Psoas muscle (tissue), 8 donors: ENCODE results near the gene SH3D19. TPM values are rescaled to one million over a fixed set of nuclear protein-coding genes. Genes with fewer than 3 reads are reported as not detected.

ENCODE experiments used
- ATAC-seq, 4 donors: fragments of 200-7000 bp; cut with Tn5 transposase; one replicate each; pipeline ENCODE4 v1.9.1; 2020; ENCODE audit warnings: moderate library complexity in 3 of 4, mild to moderate bottlenecking in 2 of 4
- DNase-seq, 2 donors: peaks; one replicate each; pipeline ENCODE4 v3.0.0-alpha.2; 2020
- H3K27ac ChIP-seq: fragments of 200-600 bp; one replicate; pipeline ENCODE4 v1.8.0; 2022
- H3K27me3 ChIP-seq, 3 donors: fragments of 200-600 bp in 1 of 3; one replicate each; pipeline versions ENCODE4 v1.6.1 to v1.8.0; 2013 to 2022; ENCODE audit warnings: low read length in 2 of 3, mild to moderate bottlenecking in 2 of 3, moderate library complexity in 1 of 3; ENCODE audit not compliant: insufficient read depth in 3 of 3
- H3K36me3 ChIP-seq, 2 donors: fragments of 200-600 bp in 1 of 2; one replicate each; pipeline versions ENCODE4 v1.6.1 to v1.8.0; 2013 to 2022; ENCODE audit warnings: low read depth in 1 of 2, mild to moderate bottlenecking in 1 of 2, moderate library complexity in 1 of 2; ENCODE audit not compliant: insufficient read depth in 1 of 2
- H3K4me1 ChIP-seq: fragments of 200-600 bp; one replicate; pipeline ENCODE4 v1.8.0; 2022
- H3K4me3 ChIP-seq: fragments of 200-600 bp; one replicate; pipeline ENCODE4 v1.8.0; 2022; ENCODE audit warnings: mild to moderate bottlenecking
- H3K9me3 ChIP-seq: fragments of 200-600 bp; one replicate; pipeline ENCODE4 v1.8.0; 2022
- WGBS, 3 donors: extraction: QIAGEN DNeasy Blood & Tissue Kit; methylation state at CpG; one replicate each; pipeline versions ENCODE4 v1.1.6 to v1.1.7; 2013; 5-methylcytosine and 5-hydroxymethylcytosine counted together
- intact Hi-C, 2 donors: fragments of 100-400 bp; cut with DNase I; formaldehyde crosslinking; loops; one replicate each; pipeline versions ENCODE4 v1.11.0 to v1.14.2; 2022
- polyA plus RNA-seq, 3 donors: library from polyadenylated mRNA; stranded (reverse); fragments of 200-250 nt; gene quantifications; one replicate each; pipeline ENCODE4 v1.2.3, GENCODE V29; 2013
- total RNA-seq, 4 donors: library from RNA; stranded (reverse); fragmentation: NEBNext Ultra II Directional in 2 of 4; extraction: Animal tissue kit (Norgen Biotek cat#: 25700) in 2 of 4; gene quantifications; one replicate each; pipeline versions ENCODE4 v1.2.1 to v1.2.4, GENCODE V29; 2021 to 2023
- TF ChIP-seq, protein P1 (sequence below): fragments of 200-600 bp; IDR thresholded peaks from one replicate; pipeline ENCODE4 v1.8.0; 2022; ENCODE audit warnings: antibody characterized with exemption
- donor health status: healthy with polysubstance abuse.
- donor health status: DM: no; HTN: no; CAD: no; lungs with moderate emphysema.
- donor health status: Bipolar disorder and iron deficiency.
- donor health status: healthy.
- donor health status: DM: yes; HTN: yes; CAD: no.
- donor health status: DM: no; HTN: no; CAD: no.
- donor health status: DM: no; HTN: no; CAD: no.
- donor health status: DM: yes; HTN: yes; CAD: no.

Gene SH3D19
- total and polyA plus RNA-seq, 7 donors = 7.0 to 59.0 (median 26.9) TPM

DNA sequence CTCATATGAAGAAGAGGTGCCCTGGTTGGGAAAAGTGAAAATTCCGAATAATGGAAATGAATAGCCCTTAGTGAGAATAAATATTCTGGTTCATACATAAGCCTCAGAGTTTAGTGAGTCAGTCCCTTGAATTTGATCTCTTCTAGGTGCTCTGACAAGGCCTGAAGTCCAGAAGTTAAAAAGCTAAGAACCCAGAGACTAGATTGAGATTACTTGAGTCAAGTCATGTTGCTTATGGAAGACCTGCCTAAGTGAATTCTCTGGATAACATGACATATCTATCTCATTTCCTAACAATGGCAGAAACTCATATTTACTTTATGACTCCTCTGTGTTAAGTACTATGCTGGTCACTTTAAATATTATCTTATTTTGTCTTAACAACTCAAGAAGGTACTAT is 58.9 kb downstream of the SH3D19 start:
- no peak for DNase-seq
- WGBS, 3 donors = 93 to 100% (median 97%) methylated on average over 1 of the region's 1 CpG
- no peak overlapping the region for H3K27ac ChIP-seq
- ATAC-seq = no peak
- intact Hi-C loops = no loop called here
- H3K4me1 ChIP-seq = peaks cover 14% of the 10 kb centered on the region
- H3K27me3 ChIP-seq = no peaks in the 10 kb centered on the region
- no peaks in the 10 kb centered on the region for H3K36me3 ChIP-seq
- no peaks in the 10 kb centered on the region for H3K9me3 ChIP-seq
- TF ChIP-seq, protein P1, sequence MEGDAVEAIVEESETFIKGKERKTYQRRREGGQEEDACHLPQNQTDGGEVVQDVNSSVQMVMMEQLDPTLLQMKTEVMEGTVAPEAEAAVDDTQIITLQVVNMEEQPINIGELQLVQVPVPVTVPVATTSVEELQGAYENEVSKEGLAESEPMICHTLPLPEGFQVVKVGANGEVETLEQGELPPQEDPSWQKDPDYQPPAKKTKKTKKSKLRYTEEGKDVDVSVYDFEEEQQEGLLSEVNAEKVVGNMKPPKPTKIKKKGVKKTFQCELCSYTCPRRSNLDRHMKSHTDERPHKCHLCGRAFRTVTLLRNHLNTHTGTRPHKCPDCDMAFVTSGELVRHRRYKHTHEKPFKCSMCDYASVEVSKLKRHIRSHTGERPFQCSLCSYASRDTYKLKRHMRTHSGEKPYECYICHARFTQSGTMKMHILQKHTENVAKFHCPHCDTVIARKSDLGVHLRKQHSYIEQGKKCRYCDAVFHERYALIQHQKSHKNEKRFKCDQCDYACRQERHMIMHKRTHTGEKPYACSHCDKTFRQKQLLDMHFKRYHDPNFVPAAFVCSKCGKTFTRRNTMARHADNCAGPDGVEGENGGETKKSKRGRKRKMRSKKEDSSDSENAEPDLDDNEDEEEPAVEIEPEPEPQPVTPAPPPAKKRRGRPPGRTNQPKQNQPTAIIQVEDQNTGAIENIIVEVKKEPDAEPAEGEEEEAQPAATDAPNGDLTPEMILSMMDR = no peak
- H3K4me3 ChIP-seq = no peak overlapping the region

DNA sequence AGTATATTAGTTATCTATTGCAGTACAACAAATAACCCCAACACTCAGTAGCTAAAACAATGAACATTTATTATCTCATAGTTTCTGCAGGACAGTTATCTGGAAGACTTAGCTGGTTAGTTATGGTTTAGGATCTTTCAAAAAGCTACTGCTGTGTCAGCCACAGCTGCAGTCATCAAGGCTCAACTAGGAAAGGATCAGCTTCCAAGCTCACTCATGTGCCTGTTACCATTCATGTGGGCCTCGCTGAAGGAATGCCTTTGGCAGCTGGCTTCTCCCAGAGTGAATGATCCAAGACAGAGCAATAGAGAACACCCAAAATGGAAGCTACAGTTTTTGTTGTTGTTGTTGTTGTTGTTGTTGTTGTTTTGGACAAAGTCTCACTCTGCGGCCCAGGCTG is 62.0 kb downstream of the SH3D19 start:
- peak overlapping the region; percentile 59 for H3K27ac ChIP-seq

DNA sequence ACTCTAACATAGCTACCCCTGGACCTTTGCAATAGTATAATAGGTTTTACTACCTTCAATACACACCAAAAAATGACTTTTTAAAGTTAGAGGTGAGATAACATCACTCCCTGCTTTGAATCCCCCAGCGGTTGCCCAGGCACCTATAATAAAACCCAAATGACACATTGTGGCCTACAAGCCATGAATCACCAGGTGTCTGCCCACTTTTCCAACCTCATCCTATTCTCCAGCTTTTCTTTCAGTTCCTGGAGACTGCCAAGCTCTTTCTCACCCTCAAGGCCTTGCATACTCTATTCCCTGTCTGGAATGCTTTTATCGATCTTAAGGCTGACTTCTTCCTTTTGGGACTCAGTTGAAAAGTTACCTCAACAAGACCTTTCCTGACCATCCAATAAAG is 64.9 kb downstream of the SH3D19 start:
- TF ChIP-seq, protein P1 = no peak
- H3K4me1 ChIP-seq = peaks cover 14% of the 10 kb centered on the region
- ATAC-seq = no peak
- intact Hi-C loops = no loop called here
- H3K9me3 ChIP-seq = no peaks in the 10 kb centered on the region
- no peak overlapping the region for H3K27ac ChIP-seq
- no peaks in the 10 kb centered on the region for H3K27me3 ChIP-seq
- no peak for DNase-seq
- 95 to 100% (median 96%) methylated on average over 2 of the region's 2 CpGs for WGBS, 3 donors
- H3K36me3 ChIP-seq = no peaks in the 10 kb centered on the region
- no peak overlapping the region for H3K4me3 ChIP-seq

More for the DNA sequence above, 62.0 kb downstream of the SH3D19 start:
- Histone ChIP-seq H3K36me3 (no peaks in the 10 kb centered on the region), H3K4me1 (peaks cover 14% of the 10 kb centered on the region), H3K4me3 (no peak overlapping the region), H3K27me3 (no peaks in the 10 kb centered on the region), H3K9me3 (no peaks in the 10 kb centered on the region)
- TF ChIP-seq, protein P1 = no peak
- whole genome bisulfite sequencing, 3 donors = 44 to 70% (median 49%) methylated on average over 2 of the region's 2 CpGs
- intact Hi-C loops = no loop called here
- peak; percentile 65 to 72 (median 70) for ATAC-seq
- DNase-seq = no peak

DNA sequence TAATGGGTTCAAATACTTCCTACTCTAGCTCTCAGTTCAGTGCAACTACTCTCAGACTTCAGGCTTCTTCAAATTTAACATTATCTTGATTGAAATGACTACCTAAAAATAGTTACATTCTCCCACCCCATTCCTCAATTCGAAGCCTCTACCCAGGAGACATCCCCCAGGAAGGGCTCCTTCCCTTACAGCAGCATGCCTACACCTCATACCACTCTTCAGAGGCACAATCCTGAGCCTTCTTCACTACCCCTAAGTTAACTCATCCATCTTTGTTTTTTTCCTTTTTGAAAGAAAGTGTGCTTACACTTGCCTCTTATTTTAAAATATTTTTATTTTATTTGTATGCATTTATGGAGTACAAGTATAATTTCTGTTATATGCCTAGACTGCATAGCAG is 65.7 kb downstream of the SH3D19 start:
- TF ChIP-seq, protein P1 = no peak
- no peak overlapping the region for H3K4me3 ChIP-seq
- intact Hi-C loops = no loop called here
- no peaks in the 10 kb centered on the region for H3K36me3 ChIP-seq
- no peak overlapping the region for H3K27ac ChIP-seq
- 70 to 84% (median 76%) methylated on average over 1 of the region's 1 CpG for WGBS, 3 donors
- DNase-seq (no peak), ATAC-seq (no peak)
- no peaks in the 10 kb centered on the region for H3K9me3 ChIP-seq
- peaks cover 14% of the 10 kb centered on the region for H3K4me1 ChIP-seq
- H3K27me3 ChIP-seq = no peaks in the 10 kb centered on the region

DNA sequence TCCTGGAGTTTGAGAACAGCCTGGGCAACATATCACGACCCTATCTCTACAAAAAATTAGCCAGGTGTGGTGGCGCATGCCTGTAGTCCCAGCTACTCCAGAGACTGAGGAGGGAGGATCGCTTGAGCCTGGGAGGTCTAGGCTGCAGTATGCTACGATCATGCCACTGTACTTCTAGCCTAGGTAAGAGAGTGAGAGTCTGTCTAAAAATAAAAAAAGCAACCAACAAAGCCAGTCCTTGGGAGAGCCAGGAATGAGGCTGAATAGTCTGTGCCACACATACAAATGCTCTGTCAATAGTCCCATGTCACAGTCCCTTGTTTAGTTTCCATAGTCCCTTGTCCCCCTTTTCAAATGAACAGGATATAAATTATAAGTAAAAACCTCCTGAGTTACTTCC is 67.7 kb downstream of the SH3D19 start:
- TF ChIP-seq, protein P1 = no peak
- Histone ChIP-seq H3K27me3 (no peaks in the 10 kb centered on the region), H3K4me1 (peaks cover 5% of the 10 kb centered on the region), H3K36me3 (no peaks in the 10 kb centered on the region), H3K9me3 (no peaks in the 10 kb centered on the region), H3K27ac (peak overlapping the region; percentile 36), H3K4me3 (no peak overlapping the region)
- 74 to 83% (median 79%) methylated on average over 4 of the region's 4 CpGs for WGBS, 3 donors
- intact Hi-C loops = no loop called here
- ATAC-seq (peak; percentile 50 to 63 (median 54)), DNase-seq (no peak)
